K562 (cell line): Measurements from ENCODE around the gene P2RX1. TPM values are rescaled to one million over a fixed set of nuclear protein-coding genes. Genes with fewer than 3 reads are reported as not detected.

ENCODE experiments used
- ADNP ChIP-seq: fragments of 200-800 bp; sonication (Bioruptor generic); IDR thresholded peaks from 2 replicates; pipeline ENCODE4 v1.6.1; 2016; ENCODE audit warnings: missing genetic modification characterization, missing compliant biosample characterization
- ATF7 ChIP-seq: fragments of 450-650 bp; IDR thresholded peaks from 2 replicates; pipeline ENCODE4 v1.7.1; 2014; ENCODE audit warnings: mild to moderate bottlenecking, moderate library complexity
- CREB5 ChIP-seq: fragments of 250-450 bp; sonication (Bioruptor Pico); IDR thresholded peaks from 2 replicates; pipeline ENCODE4 v1.5.0; 2020; ENCODE audit warnings: mild to moderate bottlenecking
- FOSL1 ChIP-seq: fragments of 200-800 bp; sonication (Bioruptor generic); conservative IDR thresholded peaks from 2 replicates; pipeline ENCODE4 v1.6.1; 2016; ENCODE audit warnings: missing genetic modification characterization, missing compliant biosample characterization
- HDGF ChIP-seq: fragments of 450-650 bp; IDR thresholded peaks from 2 replicates; pipeline ENCODE4 v1.6.1; 2016
- HIVEP1 ChIP-seq: fragments of 250-450 bp; sonication (Bioruptor Pico); IDR thresholded peaks from 2 replicates; pipeline ENCODE4 v1.4.0; 2020; ENCODE audit warnings: mild to moderate bottlenecking
- ILF3 ChIP-seq: fragments of 450-650 bp; IDR thresholded peaks from 2 replicates; pipeline ENCODE4 v1.6.1; 2018; ENCODE audit warnings: antibody characterized with exemption, mild to moderate bottlenecking, moderate library complexity, borderline replicate concordance
- MAZ ChIP-seq, 2 experiments: fragments of 450-650 bp in 1 of 2; sonication (generic) in 1 of 2; formaldehyde crosslinking; IDR thresholded peaks in 1 of 2; conservative IDR thresholded peaks in 1 of 2; 2 replicates each; pipeline versions ENCODE4 v1.4.0 to v1.5.0; 2020; ENCODE audit warnings: mild to moderate bottlenecking in 1 of 2, missing genetic modification reagents in 1 of 2
- MECOM ChIP-seq: fragments of 250-450 bp; sonication (Bioruptor Pico); IDR thresholded peaks from 2 replicates; pipeline ENCODE4 v1.8.0; 2022; ENCODE audit warnings: inconsistent platforms
- MLX ChIP-seq, 2 experiments: fragments of 450-650 bp in 1 of 2; sonication (generic) in 1 of 2; formaldehyde crosslinking; conservative IDR thresholded peaks; 2 replicates each; pipeline versions ENCODE4 v1.4.0 to v1.8.1; 2020 to 2022; ENCODE audit warnings: mild to moderate bottlenecking in 1 of 2, missing genetic modification reagents in 1 of 2
- MXI1 ChIP-seq: IDR thresholded peaks from 2 replicates; pipeline ENCODE4 v1.6.1; 2011; ENCODE audit warnings: low read depth, mild to moderate bottlenecking, improper control_type of control experiment, low read length
- NFRKB ChIP-seq: fragments of 450-650 bp; IDR thresholded peaks from 2 replicates; pipeline ENCODE4 v1.6.1; 2016; ENCODE audit warnings: low read depth
- NR1H2 ChIP-seq: sonication (generic); formaldehyde crosslinking; IDR thresholded peaks from 2 replicates; pipeline ENCODE4 v1.4.0; 2020; ENCODE audit warnings: mild to moderate bottlenecking, missing genetic modification reagents
- POLR2AphosphoS2 ChIP-seq: IDR thresholded peaks from 2 replicates; pipeline ENCODE4 v1.6.1; 2012; ENCODE audit warnings: low read length, improper control_type of control experiment
- RAD21 ChIP-seq, 2 experiments: fragments of 250-450 bp in 1 of 2; fragments of 450-650 bp in 1 of 2; sonication (Bioruptor Pico) in 1 of 2; formaldehyde crosslinking in 1 of 2; IDR thresholded peaks in 1 of 2; conservative IDR thresholded peaks in 1 of 2; 2 replicates each; pipeline versions ENCODE4 v1.4.0 to v1.8.0; 2020 to 2022; ENCODE audit warnings: mild to moderate bottlenecking in 2 of 2, moderate library complexity in 1 of 2
- RNF2 ChIP-seq: sonication (generic); IDR thresholded peaks from 2 replicates; pipeline ENCODE4 v1.6.1; 2016
- SIN3B ChIP-seq: fragments of 450-650 bp; IDR thresholded peaks from 2 replicates; pipeline ENCODE4 v1.6.1; 2017; ENCODE audit warnings: low read depth, mild to moderate bottlenecking, moderate library complexity
- TCF15 ChIP-seq: fragments of 250-450 bp; sonication (Bioruptor Pico); IDR thresholded peaks from 2 replicates; pipeline ENCODE4 v1.8.0; 2022; ENCODE audit warnings: moderate library complexity, mild to moderate bottlenecking, inconsistent platforms
- THRAP3 ChIP-seq: fragments of 450-650 bp; IDR thresholded peaks from 2 replicates; pipeline ENCODE4 v1.6.1; 2016; ENCODE audit warnings: mild to moderate bottlenecking, inconsistent platforms, borderline replicate concordance
- TRIM25 ChIP-seq: fragments of 450-650 bp; IDR thresholded peaks from 2 replicates; pipeline ENCODE4 v1.7.0; 2016; ENCODE audit warnings: borderline replicate concordance
- ZBTB43 ChIP-seq: sonication (generic); formaldehyde crosslinking; IDR thresholded peaks from 2 replicates; pipeline ENCODE4 v1.8.0; 2023; ENCODE audit warnings: mild to moderate bottlenecking, missing genetic modification reagents
- ZNF134 ChIP-seq: fragments of 250-450 bp; sonication (Bioruptor Pico); conservative IDR thresholded peaks from 2 replicates; pipeline ENCODE4 v1.4.0; 2020
- ZNF76 ChIP-seq: fragments of 250-450 bp; sonication (Bioruptor Pico); IDR thresholded peaks from 2 replicates; pipeline ENCODE4 v1.4.0; 2020; ENCODE audit warnings: mild to moderate bottlenecking, moderate library complexity, borderline replicate concordance
- polyA plus RNA-seq, 8 experiments: library from polyadenylated mRNA; depleted of rRNA in 4 of 8; stranded (reverse) in 5 of 8; unstranded in 3 of 8; fragments of >200 nt; fragmentation: Nextera tagmentation in 2 of 8; fragmentation: Illumina TruSeq in 1 of 8; extraction: Ambion mirVana in 2 of 8; extraction: Trizol in 1 of 8; gene quantifications; 2 replicates each; pipeline versions ENCODE4 v1.2.1 to v1.2.3, GENCODE V29; 2011 to 2014; ENCODE audit warnings: inconsistent platforms in 1 of 8, missing spikeins in 1 of 8
- total RNA-seq, 7 experiments: library from RNA; depleted of rRNA in 6 of 7; stranded (reverse); fragments of >200 nt in 6 of 7; fragmentation: Illumina TruSeq in 2 of 7; extraction: Trizol in 2 of 7; gene quantifications; 2 replicates each; pipeline versions ENCODE4 v1.2.1 to v1.2.3, GENCODE V29; 2011 to 2021; ENCODE audit warnings: low replicate concordance in 1 of 7

P2RX1 gene
- total and polyA plus RNA-seq, 9 of the 15 experiments (the other 6 are each of a cell fraction or from before 2014, with no cell fraction given), result 0.27 to 20.3 (median 10.3) TPM

GRCh38 chr17:3892095-3892998 is 23.9 kb downstream of the P2RX1 start (continued):
- TF ChIP-seq HIVEP1 (CRISPR knock-in tag) (no peak), RAD21 (CRISPR knock-in tag; conservative IDR thresholded peaks at IDR 0.05 in 1 of 2, IDR thresholded peaks at IDR 0.05 in 1 of 2) (no peak), THRAP3 (no peak), POLR2AphosphoS2 (no peak), SIN3B (no peak), MECOM (CRISPR knock-in tag) (no peak), ATF7 (no peak), NR1H2 (no peak), TCF15 (CRISPR knock-in tag) (no peak), ZNF76 (no peak), HDGF (no peak), NFRKB (no peak), ILF3 (no peak), RNF2 (no peak), ADNP (no peak), MLX (CRISPR knock-in tag; conservative IDR thresholded peaks at IDR 0.05) (0 out of 4 replicates have a peak, but pooled peaks of 1 of the 2 experiments have one; percentile 31), CREB5 (CRISPR knock-in tag) (no peak), ZBTB43 (CRISPR knock-in tag) (no peak), TRIM25 (no peak), MXI1 (no peak), MAZ (CRISPR knock-in tag; conservative IDR thresholded peaks at IDR 0.05 in 1 of 2, IDR thresholded peaks at IDR 0.05 in 1 of 2) (peak in 1 of 2 experiments; percentile 62; a peak in 1 of 4 replicates), ZNF134 (no peak), FOSL1 (tag) (no peak)
